Measurements from ENCODE around the gene PCSK4.
"Not testable (repeated sequence)": the region's sequence is repeated elsewhere in the genome, so short reads cannot be mapped to it uniquely, and the experiment has no call there.

PCSK4 gene

GRCh38 chr19:1483131-1483978, 6.8 kb downstream of the PCSK4 start:
- no peak overlapping the region for H3K27ac ChIP-seq
- TF ChIP-seq CTCF (conservative IDR thresholded peaks at IDR 0.05): no peak
- no peak for TF ChIP-seq ZFX (IDR thresholded peaks at IDR 0.05)

- no peak overlapping the region for H3K27ac ChIP-seq
- no peak for TF ChIP-seq ZFX (IDR thresholded peaks at IDR 0.05)
- no peak for TF ChIP-seq CTCF (conservative IDR thresholded peaks at IDR 0.05)
Observed at GRCh38 chr19:1482361-1483130, 7.6 kb downstream of the PCSK4 start.

- H3K27ac ChIP-seq: no peak overlapping the region
- TF ChIP-seq ZFX (IDR thresholded peaks at IDR 0.05): no peak
- TF ChIP-seq CTCF (conservative IDR thresholded peaks at IDR 0.05): no peak
Observed at GRCh38 chr19:1481893-1482360, 8.2 kb downstream of the PCSK4 start.

GRCh38 chr19:1481224-1481892, 8.8 kb downstream of the PCSK4 start:
- TF ChIP-seq CTCF (conservative IDR thresholded peaks at IDR 0.05) (no peak), ZFX (IDR thresholded peaks at IDR 0.05) (no peak)
- no peak overlapping the region for H3K27ac ChIP-seq

- H3K27ac ChIP-seq: peak within 1 kb of the TSS; percentile 79
- no peak for TF ChIP-seq ZFX (IDR thresholded peaks at IDR 0.05)
- no peak for TF ChIP-seq CTCF (conservative IDR thresholded peaks at IDR 0.05)
Observed at GRCh38 chr19:1478934-1479707, 11.0 kb downstream of the PCSK4 start, which contains the start of gene C19orf25. C19orf25 (minus strand) TSS chr19:1479215; CDS start chr19:1478903, 312 bp downstream.

- not testable (repeated sequence) for H3K27ac ChIP-seq
Observed at GRCh38 chr19:1477056-1477455, 13.1 kb downstream of the PCSK4 start.

Measured in C4-2B (cell line).